Forelimb muscle (tissue), 1 donor: ENCODE measurements around the gene DNAJB11. TPM values are rescaled to one million over a fixed set of nuclear protein-coding genes. Genes with fewer than 3 reads are reported as not detected.
"Not testable (repeated sequence)": the region's sequence is repeated elsewhere in the genome, so short reads cannot be mapped to it uniquely, and the experiment has no call there.

ENCODE experiments used
- DNase-seq: peaks from one replicate; pipeline ENCODE4 v3.0.0-alpha.2; 2013; ENCODE audit warnings: low read depth
- polyA plus RNA-seq: library from polyadenylated mRNA; unstranded; fragments of 120-200 nt; gene quantifications from one replicate; pipeline ENCODE4 v1.2.1, GENCODE V29; 2013; ENCODE audit not compliant: insufficient read length

DNAJB11 gene
- polyA plus RNA-seq, 1 donor: 31.0 TPM

DNA sequence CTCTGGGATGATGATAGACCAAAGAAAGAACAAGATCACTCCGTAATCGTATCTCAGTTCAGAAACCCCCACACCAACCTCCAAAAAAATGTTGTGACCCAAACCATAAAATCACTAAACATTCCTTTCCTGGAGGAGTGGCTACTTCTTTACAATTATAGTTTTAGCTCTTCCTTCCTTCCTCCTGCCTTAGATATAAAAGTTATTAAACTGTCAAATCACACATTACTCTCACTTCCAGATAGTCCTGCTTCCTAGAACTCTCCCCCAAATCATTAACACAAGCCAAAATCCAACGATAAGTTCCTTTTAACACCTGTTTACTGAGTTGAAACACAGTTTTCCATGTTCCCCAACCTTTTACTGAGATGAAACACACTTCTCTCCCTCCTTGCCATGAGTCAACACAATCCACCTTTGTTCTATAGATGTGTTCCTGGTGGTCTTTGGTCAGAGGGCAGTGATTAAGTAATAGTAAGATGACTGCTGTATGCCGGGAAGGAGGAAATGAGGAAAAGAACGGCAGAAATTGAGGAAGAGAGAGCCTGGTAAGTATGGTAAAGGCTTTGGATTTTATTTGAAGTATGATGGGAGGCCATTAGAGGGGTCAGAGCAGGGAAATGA, 18.0 kb upstream of the DNAJB11 start:
- DNase-seq: no peak

- no peak for DNase-seq
These were observed 5.9 kb upstream of the DNAJB11 start for GRCh38 chr3:186564586-186564985.

DNA sequence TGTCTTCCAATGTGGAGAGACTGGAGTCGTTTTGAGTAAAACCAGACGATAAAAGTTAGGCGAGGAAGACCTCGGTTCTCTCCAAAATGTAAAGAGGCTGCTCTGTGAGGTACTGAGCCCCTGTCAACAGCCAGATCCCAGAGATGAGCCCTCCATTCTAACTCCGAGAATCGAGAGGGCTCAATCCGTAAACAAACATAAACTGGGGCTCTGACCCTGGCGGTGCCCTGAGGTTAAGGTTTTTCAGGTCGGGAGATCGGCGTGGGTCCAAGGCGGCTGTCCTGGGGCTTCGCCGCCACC, 3.8 kb upstream of the DNAJB11 start:
- DNase-seq: no peak

- DNase-seq: peak; percentile 73
These were observed 3.2 kb upstream of the DNAJB11 start, which contains the start of gene TBCCD1 for GRCh38 chr3:186567072-186567921. TBCCD1 (minus strand) TSS chr3:186567339; CDS start chr3:186564329, 3,010 bp downstream.

DNA sequence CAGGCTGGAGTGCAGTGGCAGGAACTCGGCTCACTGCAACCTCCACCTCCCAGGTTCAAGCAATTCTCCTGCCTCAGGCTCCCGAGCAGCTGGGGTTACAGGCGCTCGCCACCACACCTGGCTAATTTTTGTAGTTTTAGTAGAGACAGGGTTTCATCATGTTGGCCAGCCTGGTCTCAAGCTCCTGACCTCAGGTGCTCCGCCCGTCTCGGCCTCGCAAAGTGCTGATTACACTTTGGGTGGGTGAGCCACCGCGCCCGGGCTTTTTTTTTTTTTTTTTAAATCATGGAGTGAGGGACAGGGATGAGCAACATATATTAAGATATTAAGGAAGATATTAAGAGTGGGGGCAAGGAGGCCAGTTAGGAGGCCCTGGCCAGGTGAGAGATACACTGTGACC, 1.2 kb upstream of the DNAJB11 start:
- DNase-seq: not testable (repeated sequence)

GRCh38 chr3:186569779-186570095, 783 bp upstream of the DNAJB11 start:
- DNase-seq: no peak

GRCh38 chr3:186570941-186571643, 572 bp downstream of the DNAJB11 start:
- DNase-seq: no peak

GRCh38 chr3:186571644-186572013, 1.1 kb downstream of the DNAJB11 start:
- no peak for DNase-seq

GRCh38 chr3:186577521-186577920, 7.0 kb downstream of the DNAJB11 start:
- no peak for DNase-seq

DNA sequence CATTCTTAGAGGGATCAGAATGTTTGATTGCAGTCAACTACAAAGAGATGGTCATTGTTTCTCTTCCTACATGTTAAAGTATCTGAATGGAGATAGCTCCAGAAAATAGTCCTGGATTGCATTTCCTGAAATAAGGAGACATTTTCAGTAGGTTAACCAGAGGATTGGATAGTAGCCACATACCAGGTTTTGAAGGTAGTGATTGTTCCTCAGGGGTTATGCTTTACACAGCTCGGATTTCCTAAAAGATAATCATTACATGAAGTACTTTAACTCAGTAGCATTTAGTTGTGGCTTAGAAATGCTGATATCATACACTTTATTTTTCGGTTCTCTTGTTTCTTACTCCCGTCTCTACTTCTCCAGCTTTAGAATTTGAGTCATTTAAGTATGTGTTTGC, 10.3 kb downstream of the DNAJB11 start:
- no peak for DNase-seq

DNA sequence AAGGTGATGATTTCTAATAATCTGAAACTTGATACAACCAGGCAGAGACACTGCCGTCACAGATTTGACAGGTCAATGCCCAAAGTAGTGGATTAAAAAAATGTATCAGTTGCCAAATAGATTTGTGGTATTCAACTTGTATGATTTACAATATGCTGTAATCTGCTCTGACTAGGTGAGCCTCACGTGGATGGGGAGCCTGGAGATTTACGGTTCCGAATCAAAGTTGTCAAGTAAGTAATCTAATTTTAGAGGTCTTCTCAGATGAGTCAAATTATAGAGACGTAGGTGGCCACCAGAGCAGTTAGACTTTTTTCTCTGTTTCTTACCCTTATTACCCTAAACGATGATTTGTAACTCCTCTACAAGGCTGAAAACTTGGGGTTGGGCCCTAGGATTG, 12.0 kb downstream of the DNAJB11 start:
- no peak for DNase-seq

DNA sequence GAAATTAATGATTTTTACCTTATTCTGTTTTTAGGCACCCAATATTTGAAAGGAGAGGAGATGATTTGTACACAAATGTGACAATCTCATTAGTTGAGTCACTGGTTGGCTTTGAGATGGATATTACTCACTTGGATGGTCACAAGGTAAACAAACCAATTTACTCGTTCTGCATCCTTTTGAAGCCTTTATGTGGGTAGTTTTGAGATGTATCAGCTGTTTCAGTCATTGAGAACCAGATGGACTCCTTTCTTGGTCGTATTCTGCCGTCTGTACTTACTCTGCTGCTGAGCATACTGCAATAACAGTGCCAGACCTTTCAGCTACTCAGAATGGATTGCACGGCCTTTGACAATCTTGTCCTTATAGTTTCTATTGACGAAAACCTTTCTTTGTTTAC, 13.3 kb downstream of the DNAJB11 start:
- no peak for DNase-seq

- DNase-seq: not testable (repeated sequence)
These were observed 15.7 kb downstream of the DNAJB11 start for GRCh38 chr3:186586245-186586644.

GRCh38 chr3:186587183-186587582, 16.7 kb downstream of the DNAJB11 start:
- DNase-seq: no peak

DNA sequence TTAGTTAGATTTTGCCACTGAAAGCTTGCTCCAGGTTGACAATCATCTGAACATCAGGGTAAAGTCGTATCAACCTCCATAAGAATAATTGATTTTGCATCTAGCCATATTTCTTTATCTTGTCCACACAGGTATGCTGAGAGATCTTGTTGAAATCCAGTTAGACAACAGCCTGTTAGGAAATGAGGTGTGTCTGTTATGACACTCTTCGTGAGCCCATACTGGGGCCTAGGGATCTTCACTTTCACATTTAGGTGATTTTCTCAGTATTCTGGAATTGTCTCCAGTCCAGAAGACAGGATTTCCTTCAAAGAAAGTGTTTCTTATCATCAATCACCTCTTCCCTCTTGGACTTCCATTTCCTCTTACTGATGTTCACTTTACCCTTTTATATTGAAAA, 18.1 kb downstream of the DNAJB11 start:
- DNase-seq: no peak

DNA sequence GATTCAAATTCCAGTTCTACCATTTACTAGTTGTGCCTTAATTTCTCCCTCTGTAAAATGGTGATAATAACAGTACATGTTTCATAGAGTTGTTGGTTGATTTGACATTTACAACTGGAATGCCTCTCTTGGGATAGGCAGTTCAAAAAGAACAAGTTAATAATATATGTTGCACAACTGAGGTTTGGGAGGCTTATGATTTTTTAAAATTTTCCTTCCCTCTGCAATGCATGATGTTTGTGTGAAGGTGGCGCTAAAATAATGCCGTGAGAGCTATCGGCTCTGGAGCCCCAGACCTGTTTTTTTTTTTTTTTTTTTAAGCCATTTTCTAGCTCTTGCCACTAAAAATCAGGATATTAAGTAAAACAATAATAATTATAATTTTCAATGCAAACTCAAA, 18.6 kb downstream of the DNAJB11 start:
- no peak for DNase-seq

DNA sequence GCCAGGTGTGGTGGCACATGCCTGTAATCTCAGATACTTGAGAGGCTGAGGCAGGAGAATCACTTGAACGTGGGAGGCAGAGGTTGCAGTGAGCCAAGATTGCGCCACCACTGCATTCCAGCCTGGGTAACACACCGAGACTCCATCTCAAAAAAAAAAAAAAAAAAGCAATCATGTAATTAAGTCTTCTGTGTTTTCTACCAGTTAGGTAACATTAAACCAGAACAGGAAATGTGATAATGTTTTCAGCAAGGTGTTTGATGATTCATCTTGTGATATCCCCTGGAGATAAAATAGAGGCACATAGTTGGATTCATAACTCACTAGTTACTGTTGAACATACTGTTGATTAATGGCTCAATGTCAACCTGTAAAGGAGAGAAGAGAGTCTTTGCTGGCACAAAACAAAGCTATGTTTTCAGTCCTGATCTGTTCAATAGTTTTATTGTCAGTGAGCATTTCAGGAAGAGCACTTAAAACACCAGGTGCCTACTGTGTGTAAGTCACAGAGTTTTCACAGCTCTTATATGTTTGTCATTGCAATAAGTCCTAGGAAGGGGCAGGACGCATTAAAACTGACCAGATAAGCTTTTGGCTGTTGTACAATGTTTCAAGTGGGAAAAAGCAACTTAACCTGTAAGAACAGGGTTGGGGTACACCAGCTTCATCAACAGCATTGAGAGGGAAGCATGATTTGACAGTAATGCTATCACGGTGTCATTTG, 19.5 kb downstream of the DNAJB11 start:
- no peak for DNase-seq

DNA sequence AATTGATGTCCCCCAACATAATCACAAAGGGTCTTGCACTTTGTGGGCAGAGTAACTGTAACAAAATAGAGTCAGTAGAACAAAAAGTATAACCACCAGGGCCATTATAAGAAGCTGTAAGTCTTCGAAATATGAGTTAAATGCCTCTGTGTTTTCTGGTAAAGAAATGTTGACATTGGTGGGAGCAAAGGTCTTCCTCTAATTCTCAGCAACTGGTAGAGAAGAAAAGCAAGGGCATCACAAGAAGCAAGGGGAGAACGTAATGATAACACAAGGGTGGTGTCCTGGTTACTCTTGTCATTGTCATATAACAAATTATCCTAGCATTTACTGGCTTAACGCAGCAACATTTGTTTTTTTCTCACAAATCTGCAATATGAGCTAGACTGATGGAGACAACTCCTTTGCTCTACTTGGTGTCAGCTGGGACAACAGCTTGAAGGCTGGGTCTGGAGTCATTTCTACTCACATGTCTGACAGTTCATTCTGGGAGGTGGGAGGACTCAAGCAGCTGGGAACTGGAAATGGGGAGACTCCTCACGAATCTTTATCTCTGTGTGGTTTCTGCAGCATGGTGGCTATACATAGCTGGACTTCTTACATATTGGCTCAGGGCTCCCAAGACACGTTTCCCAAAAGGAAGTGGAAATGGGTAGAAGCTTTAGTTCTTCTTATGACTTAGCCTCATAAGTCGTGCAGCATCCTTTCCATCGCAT, 20.2 kb downstream of the DNAJB11 start:
- DNase-seq: no peak

GRCh38 chr3:186592682-186593081, 22.2 kb downstream of the DNAJB11 start:
- DNase-seq: no peak

DNA sequence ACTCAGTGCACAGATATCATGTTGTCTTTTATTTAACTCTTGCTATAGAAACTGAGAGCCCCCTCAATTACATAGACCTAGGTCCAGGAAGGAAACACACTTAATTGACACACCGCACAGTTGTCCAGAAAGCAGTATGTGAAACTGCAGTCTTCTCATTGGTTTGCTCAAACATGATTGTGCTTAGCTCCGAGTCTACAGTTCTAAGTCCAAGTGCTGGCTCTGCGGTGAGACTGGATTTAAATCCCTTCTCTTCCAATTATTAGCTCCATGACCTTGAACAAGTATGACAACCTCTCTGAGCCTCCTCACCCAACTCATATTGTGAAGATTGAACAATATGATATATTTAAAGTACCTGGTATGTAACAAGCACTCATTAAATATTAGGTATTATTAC, 23.3 kb downstream of the DNAJB11 start:
- no peak for DNase-seq

- DNase-seq: no peak
These were observed 24.1 kb downstream of the DNAJB11 start for GRCh38 chr3:186594591-186595113.
